ENCODE measurements around the gene FGB.

The FGB gene

GRCh38 chr4:154562697-154563254 is at the start of gene FGB:
FGB (plus strand) TSS chr4:154563011; CDS start chr4:154563019, 8 bp downstream.
- DNase-seq = no peak

DNA sequence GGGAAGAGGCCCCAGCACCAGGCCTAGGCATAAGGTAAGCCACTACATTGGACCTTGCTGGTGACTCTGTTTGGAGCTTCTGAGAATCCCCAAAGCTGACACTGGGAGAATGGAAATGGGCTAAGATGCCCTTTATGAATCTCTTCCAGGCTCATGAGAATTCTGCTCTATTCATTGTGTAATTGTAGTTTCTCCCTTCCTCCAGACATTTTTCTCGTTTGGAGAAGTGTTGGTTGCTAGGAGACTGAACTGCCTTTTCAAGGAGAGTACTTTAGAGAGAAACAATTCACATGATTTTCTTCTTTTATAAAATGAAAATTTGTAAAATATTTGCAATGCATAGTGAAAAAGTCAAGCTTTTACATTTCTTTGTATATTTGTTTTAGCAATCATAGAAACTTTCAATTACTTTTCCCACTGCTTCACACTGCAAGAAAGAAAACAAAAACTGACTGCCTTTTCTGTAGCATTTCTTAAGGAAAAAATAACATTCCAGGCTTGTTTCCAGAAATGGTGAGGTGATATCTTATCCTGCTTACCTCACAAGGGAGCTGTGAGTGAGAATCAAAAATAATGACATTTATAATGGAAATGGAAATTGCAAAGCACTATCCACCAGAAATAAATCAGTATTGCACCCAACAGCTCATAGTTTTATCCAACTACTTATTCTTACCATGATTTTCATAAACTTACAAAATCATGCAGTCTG is 46.3 kb upstream of the FGB start:
- no peak for DNase-seq

GRCh38 chr4:154517591-154517990 is 45.2 kb upstream of the FGB start:
- DNase-seq = no peak

- no peak for DNase-seq
Measured at GRCh38 chr4:154519214-154519613, 43.6 kb upstream of the FGB start.

DNA sequence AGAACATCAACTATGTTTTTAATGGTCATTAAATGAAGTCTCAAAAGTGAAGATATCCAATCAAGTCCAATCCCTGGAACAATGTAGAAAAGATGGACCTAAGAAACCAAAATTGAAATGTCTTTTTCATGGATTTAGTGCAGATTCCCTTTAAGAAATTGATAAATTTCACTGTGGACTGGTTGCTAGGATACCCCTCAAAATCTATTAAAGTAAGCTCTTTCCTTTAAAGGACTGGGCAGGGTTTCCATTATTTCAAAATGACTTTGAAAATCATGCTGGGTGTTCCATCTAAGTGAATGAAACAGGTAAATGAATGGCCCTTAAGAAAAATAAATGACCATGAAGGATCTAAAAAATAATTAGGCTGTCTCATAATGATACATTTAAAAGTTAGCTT is 41.2 kb upstream of the FGB start:
- no peak for DNase-seq

GRCh38 chr4:154526151-154526550 is 36.7 kb upstream of the FGB start:
- DNase-seq = no peak

- no peak for DNase-seq
Measured at GRCh38 chr4:154527308-154527707, 35.5 kb upstream of the FGB start.

DNA sequence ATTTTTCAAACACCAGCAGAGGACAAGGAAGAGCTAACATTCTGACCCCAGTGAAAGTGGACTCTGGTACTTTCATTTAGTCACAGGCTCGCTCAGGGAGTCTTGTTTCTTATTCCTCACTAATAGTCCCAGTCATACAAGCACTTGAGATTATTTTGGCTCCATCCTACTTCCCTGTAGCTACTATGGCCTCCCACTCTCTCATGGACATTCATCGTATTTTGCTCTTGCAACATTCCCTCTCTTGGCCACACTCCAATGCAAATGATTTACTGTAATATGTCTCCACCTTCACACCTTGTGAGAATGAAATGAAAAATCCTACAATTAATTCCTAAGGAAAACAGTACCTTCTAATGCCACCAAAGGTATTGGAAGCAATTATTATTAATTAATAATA is 33.9 kb upstream of the FGB start:
- no peak for DNase-seq

DNA sequence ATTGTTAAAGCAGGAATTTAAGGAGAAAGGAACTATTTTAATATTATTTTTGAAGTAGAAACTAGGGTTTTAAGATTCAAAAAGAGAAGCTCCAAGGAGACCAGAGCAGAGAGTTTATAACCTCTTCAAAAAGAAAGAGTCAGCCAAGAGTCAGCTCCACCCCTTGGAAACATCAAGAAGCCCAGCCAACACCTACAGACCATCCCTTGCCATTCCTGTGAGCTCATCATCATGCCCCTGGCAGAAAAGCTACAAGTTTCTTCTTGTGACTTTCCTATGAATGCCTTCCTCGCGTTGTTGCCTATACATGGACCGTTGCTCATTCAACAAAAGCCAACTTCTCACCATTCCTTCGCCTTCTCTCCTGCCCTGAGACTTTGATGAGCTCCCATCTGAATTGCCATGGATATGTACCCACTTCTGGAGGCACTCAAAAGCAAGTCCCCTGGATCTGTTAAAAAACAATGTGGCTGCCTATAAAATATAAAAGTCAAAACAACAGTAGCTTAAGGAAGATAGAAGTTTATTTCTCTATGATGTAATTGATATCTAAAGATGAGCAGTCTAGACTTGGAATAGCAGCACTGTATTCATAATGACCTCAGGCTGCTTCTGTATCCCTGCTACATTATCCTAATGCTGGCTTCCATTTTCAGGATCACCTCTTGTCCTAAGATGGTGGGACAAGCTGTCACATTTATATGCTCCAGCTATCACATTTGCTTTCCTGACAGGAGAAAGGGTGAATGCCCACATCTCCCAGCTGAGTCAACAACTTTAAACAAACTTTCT is 32.9 kb upstream of the FGB start:
- no peak for DNase-seq

DNA sequence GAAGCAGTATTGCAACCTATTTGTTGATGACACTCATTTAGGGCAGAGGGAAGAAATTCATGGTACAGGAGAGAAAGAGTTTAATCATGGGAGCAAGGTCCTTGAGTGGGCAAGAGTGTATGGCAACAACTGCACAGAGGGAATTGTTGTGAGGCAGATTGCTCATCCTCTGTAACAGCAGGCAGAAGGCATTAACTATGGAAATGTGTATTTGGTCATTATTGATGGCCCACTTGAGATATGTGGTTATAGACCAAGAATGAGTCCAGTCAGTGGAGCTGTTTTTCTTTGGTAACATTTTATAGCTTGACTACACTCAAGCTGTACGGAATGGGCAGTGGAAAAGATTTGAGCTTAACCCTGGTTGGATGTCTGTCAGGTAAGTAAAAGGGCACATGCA is 28.5 kb upstream of the FGB start:
- no peak for DNase-seq

DNA sequence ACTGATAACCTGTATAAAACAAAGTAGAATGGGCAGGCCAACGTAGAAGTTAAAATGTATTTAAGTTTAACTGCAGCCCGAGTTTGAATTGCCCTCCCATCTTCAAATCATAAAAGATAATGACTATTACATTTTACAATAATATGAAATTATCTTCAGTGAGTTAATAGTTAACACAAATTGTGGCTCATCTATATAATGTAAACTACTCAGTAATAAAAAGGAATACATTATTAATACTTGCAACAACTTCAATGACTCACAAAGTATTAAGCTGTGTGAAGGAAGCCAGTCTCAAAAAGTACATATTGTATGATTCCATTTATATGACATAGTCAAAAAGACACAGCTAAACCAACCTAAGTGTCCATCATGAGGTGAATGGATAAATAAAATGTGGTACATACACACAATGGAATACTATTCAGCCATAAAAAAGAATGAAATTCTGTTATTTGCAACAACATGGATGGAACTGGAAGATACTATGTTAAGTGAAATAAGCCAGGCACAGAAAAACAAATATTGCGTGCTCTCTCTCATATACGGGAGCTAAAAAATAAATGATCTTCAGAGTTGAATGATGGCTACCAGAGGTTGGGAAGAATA is 20.4 kb upstream of the FGB start:
- no peak for DNase-seq

DNA sequence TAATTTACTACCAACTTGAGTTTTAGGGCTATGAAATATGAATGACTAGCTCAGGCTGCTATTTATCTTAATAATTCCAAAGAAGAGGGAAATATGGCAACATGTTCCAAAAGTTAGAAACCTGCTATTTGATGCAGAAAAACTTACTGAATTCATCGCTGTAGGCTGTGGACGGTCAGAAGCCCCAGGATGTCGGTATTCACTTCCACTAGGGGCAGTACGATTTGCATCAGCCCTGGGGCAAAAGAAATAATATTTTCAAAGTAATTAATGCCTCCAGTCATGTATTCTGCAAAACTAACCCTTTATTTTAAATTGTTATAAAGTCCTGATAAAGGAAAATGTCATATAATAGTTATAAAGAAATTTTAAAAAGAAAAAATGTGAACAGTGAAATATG is 17.1 kb upstream of the FGB start:
- no peak for DNase-seq

- peak; percentile 98 for DNase-seq
Measured at GRCh38 chr4:154549894-154550790, 12.7 kb upstream of the FGB start, which contains the start of gene PLRG1. PLRG1 (minus strand) TSS chr4:154550400; CDS start chr4:154550308, 92 bp downstream.

- peak; percentile 74 for DNase-seq
Measured at GRCh38 chr4:154551872-154552686, 10.7 kb upstream of the FGB start.

- no peak for DNase-seq
Measured at GRCh38 chr4:154559141-154559493, 3.7 kb upstream of the FGB start.

GRCh38 chr4:154559494-154560418 is 3.1 kb upstream of the FGB start:
- peak; percentile 23 for DNase-seq

DNA sequence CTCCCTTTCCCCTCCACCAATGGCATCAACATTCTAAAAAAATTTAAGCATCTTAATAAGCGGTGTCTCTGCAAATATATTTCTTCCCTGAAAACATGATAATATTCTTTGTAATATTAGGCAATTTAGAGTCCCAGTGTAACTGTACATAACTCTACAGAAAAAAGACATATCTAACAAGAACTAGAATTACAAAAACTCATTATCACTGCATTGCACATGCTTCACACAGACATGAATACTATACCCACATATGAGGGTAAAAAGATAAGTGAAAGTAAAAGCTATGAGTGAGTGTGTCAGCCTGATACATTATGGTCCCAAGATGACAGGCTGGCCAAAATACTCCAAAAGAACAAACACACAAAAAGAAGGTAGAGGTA is 2.4 kb upstream of the FGB start:
- DNase-seq = no peak

- DNase-seq = no peak
Measured at GRCh38 chr4:154560824-154561231, 2.0 kb upstream of the FGB start.

GRCh38 chr4:154564311-154564710 is 1.5 kb downstream of the FGB start:
- DNase-seq = no peak

DNA sequence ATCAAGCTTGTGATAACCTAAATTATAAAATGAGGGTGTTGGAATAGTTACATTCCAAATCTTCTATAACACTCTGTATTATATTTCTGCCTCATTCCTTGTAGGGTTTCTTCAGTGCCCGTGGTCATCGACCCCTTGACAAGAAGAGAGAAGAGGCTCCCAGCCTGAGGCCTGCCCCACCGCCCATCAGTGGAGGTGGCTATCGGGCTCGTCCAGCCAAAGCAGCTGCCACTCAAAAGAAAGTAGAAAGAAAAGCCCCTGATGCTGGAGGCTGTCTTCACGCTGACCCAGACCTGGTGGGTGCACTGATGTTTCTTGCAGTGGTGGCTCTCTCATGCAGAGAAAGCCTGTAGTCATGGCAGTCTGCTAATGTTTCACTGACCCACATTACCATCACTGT is 2.9 kb downstream of the FGB start:
- DNase-seq = no peak

Measured in activated CD4-positive, alpha-beta T cell treated with anti-CD3 and anti-CD28 coated beads, Interleukin-10, Interleukin-2, amounts not matched to agents 100 ng/mL and 50 ng/mL, durations not matched to agents 16 hours and 8 hours (primary cell).